Activated CD4-positive, alpha-beta T cell treated with anti-CD3 and anti-CD28 coated beads, Interleukin-10, Interleukin-2, amounts not matched to agents 100 ng/mL and 50 ng/mL, durations not matched to agents 16 hours and 8 hours (primary cell): ENCODE measurements around the gene C1orf141.
"Not testable (repeated sequence)": the region's sequence is repeated elsewhere in the genome, so short reads cannot be mapped to it uniquely, and the experiment has no call there.

Experiments
- DNase-seq: peaks from one replicate; pipeline ENCODE4 v3.0.0-alpha.2; 2020

C1orf141 gene

DNA sequence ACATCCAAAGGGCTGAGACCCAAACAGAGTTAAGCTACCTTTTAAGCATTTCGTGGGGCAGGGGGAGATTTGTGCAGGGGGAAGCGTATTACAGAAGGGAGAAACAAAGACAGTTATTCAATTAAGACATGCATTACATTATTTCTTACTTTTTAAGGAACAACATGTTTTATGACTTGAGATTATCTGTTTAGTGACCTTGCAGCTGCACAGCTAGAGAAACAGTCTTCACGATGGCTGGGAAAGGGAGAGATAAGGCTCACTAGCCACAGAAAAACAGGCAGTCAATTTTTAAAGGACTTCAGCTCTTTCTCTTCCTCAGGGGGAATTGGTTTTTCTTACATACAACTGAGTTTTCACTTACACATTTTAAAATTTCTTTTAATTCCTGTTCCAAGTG, 7.1 kb upstream of the C1orf141 start:
- DNase-seq: not testable (repeated sequence)

DNA sequence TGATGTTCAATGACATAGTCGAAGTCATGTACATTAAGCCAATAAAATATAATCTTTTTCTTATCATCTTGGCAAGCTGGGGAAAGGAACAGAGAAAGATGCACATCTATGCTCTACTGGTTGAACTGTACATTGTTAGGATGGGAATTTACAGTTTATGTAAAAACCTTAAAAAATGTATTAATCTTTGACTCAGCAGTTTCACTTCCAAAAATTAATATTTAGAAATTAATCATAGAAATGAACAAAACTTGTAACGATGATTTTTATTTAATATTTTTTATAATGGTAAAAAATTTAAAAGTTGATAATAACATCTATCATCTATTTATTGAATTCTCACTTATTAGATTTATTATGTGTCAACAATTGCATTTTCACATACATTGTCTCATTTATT, 5.7 kb upstream of the C1orf141 start:
- DNase-seq: no peak

DNA sequence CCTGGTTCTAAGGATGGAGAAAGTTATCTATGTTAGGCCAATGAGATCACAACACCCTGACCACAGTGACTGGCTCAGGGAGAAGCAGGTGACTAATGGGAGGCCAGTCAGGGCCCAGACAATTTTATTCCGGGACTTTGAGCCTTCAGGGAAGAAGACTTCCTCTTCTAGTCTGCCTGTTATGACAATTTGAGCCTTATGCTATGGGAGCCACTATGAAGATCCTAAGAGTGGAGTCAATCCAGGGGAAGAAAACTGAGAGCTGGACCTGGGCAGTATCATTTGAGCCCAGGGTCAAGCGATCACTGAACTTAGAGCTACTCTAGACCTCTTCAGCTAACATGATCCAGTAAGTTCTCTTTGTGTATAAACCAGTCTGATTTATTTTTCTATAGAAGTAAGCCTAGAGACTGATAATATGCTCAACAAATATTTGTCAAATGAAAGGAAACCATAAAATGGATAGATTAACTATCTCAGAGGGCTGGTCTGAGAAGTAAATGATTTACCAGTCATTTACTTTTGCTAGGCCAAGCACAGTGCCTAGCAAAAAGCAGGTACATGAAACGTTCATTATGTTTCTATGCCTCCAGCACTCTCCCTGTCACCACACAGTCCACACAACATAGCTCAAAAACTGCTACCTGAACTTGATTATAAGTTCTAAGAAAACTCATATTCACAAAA, 4.2 kb upstream of the C1orf141 start:
- no peak for DNase-seq

DNA sequence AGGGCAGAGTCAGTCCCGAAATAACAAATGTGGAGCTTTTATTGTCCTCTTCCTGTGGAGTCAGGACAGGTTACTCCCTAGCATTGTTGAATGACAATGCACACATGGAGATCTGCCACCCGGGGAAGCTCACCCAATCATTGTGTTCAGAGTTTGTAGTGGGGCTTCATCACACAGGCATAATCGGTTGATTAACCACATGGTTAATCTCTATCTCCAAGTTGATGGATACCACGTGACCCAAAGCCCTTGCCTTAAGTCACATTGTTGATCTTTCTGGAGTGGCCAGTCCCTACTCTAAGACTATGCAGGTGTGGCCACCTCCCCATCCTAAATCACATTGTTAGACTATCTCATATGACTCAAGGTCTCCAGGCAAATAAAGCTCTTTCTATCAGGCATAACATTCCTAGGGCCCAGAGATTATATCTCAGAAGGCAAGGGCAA, 2.6 kb upstream of the C1orf141 start:
- DNase-seq: no peak

DNA sequence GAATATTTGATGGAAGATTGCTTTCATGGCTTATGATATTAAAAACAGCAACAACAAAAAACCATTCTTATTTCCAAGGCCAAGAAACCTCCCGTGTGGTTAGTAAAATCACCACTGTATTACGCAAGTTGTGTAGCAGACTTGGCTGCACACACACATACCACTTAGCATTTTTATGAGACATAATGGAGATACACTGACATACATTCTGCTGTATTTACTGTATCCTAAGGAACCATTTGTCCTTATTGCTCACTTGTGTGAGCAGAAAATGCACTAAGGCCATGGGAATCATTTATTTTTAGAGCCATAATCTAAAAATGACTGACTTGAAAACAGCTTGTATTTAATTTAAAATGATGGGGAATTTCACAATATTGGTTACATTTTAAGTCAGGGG, 584 bp upstream of the C1orf141 start:
- peak; percentile 53 for DNase-seq

DNA sequence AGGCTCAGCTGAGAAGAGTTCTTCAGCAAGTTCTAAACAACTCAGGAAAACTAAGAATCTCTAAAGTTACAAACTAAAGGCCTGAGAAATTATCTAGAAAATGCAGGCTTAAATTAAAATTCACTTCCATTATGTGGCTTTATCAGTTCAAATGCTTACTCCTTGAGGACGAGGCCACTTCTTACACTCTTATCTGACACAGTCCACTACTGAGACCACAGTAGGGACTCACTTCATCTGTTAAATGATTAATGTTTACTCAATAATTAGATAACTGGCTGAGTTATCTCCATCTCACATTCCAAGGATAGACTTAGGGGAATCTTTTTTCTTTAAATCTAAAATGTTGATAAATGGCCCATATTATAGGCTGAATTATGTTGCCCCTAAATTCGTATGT, 1.6 kb downstream of the C1orf141 start:
- no peak for DNase-seq

DNA sequence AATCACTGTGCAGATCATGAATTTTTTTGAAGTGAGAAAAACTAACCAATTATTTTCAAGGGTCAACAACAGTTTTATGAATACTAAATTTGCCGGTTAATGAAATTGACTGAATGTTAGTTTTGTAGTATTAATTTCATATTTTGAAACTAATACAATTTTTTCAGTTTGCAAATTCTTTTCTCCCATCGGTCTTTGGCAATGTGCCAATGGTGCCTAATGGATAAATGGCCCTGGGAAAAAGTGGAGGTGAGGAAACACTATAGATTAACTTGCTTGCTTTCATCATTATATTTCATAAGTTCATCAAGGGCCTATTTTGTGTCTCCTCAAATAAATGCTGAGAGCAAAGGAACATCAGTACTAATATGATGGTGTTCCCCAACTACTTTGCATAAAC, 4.1 kb downstream of the C1orf141 start:
- no peak for DNase-seq

DNA sequence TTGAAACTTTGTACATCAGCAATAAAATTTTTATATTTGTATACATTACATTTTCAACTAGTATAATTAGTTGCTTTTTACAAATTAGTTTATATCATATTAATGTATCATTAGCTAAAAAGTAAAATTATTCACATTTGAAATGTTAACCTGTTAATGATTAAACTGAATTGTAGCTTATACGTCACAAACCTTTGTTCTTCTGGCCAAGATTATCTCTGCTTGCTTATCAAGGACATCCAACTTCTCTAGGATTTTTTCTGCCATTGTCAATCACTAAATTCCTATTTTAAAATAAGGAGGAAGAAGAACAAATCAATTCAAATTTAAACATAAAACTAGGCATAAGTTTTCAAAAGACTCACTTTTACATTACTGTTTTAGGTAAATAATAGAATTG, 7.8 kb downstream of the C1orf141 start:
- no peak for DNase-seq

DNA sequence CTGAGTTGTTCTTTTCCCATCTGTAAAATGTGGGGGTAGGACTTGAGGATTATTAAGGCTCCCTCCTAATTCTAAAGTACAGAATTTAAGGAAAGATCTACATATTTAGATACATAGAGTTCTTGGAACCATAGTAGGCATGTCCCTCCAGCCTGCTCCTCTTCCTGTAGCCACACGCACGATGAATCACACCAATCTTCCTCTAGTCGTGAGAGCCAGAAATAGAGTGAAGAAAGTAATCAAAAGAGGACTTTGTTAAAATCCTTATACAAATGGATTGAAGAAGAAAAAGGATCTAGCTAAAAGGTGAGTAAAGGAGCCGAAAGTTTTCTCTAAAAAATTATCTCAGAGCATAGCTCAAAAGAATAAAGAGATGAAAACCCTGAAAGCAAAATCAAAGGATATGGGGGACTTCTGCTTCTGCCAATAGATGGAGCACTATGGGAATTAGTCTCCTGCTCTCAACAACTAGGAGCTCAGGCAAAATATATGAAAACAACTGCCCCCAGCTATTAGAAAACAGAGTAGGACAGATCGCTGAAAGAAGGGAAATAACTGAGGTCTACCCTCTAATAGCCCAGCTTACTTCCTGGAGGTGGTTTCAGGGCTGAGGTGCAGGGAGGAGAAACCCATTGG, 8.5 kb downstream of the C1orf141 start:
- no peak for DNase-seq

DNA sequence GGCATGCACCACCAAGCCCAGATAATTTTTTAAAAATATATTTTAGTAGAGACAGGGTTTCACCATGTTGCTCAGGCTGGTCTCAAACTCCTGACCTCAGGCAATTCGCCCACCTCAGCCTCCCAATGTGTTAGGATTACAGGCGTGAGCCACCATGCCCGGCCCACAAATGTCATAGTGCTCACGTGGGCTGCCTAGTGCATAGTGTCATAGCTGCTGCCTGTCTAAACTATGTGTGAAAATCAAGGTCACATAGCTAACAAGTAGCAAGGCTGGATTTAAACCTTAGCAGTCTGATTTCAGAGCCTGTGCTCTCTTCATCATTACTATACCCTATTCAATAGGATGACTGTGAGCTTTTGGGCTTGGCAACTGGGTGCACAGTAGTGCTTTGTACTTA, 10.3 kb downstream of the C1orf141 start:
- no peak for DNase-seq

DNA sequence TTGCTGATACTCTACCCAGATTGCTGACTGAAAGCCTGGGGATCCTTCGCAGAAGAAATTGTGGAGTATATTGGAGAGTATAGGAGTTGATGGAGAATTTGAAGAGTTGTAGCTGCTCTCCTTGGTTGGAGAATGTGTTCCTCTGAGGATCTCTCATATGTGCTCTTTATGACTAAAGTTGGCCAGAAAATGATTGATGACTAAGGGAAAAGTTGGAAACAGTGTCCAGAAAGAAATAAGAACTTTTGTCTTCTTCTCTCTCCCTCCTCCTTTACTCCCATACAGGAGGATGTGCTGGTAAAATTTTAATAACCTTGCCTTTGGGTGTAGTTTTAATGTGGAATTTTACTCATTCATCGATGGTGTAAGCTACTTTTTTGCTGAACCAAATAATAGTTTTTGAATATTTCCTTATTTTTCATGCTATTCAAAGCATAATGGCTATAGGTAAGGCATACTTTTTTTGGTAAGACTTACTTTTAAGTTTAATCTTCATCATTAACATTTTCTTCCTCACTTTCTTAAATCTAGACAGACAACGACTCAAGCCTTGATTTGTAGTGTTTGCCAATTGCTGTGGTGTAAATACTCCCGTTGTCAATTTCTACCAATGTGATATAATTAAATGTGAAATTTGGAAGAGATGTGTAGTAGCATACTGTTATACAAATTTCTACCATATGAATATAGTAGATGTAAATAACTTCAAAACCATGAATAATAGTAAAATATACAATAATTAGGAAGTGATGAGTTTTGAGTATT, 13.7 kb downstream of the C1orf141 start:
- no peak for DNase-seq

DNA sequence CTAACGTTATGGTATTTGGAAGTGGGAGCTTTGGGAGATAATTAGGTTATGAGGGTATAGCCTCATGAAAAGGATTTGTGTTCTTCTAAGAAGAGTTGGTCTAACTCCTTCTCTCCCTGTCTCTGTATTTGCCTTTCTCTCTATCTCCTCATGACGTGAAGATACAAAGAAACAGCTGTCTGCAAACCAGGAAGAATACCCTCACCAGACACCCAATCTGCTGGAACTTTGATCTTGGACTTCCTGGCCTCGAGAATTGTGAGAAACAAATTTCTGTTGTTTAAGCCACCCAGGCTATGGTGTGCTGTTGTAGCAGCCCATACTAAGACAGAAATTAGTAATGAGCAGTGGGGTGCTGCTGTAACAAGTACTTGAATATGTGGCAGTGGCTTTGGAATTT, 16.1 kb downstream of the C1orf141 start:
- DNase-seq: no peak

DNA sequence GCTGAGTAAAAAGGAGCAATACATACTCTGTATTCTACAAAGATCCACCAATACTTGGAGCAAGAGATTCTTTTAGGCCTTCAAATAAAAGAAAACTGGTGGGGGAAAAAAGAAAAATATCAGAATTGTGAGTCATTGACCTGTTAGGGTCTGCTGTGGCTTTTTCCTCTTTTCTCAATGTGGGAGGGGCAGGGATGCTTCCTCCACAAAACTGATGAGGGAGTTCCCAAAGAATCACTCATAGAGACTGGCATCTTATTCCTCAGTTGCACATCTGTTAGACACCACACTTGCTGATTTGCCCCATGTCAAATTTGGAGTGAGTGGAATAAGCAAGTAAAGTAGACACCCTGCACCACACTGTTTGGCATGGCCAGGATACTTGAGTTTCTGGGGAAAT, 16.6 kb downstream of the C1orf141 start:
- no peak for DNase-seq

DNA sequence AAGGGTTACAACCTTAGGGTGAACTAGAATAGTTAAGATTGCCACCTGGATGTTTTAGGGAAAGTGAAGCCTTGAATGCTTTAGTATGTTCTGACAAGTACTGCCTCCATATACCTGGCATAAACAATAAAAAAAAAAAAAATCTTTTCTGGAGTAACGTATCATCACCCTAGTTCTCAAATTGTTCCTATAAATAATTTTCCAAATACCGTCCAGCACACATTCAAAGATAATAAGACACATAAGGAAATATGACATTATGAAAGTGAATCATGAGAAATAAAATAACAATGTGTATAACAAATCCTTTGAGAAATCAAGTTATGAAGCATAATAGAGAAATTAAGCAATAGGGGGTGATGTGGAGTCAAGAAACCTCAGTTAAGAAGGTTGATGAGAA, 20.6 kb downstream of the C1orf141 start:
- no peak for DNase-seq

DNA sequence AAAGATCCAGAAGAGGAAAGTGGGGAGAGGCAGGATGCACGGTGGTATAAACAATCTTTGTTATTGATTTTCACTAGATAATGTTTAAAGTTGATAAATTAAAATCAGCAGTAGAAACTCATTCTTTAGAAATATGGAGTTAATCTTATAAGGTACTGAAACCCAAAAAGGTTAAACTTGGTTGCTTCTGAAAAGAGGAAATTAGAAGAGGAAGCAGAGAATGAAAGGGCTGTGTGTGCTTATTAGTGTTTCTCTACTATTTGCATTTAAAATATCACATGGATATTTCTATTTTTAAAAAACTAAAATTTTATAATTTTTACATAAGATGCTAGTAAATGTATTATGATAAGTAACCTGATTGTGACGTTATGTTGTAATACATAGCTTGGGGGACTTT, 24.4 kb downstream of the C1orf141 start:
- DNase-seq: no peak

DNA sequence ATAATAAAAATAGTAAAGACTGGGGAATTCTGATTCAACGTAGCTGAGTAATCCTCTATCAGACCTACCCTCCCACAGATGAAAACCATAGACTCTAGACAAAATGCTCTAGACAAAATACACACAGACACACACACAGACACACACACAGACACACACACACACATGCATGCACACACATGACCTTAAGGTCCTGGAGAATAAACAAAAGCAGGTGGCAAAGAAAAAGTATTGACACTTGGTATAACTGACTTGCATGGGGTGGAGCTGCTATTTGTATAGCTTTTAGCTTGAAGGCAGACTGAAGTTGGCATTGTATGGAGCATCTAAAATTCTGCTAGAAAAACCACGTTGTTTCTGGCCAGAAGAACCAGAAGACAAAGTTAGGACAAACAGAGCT, 29.3 kb downstream of the C1orf141 start:
- DNase-seq: no peak

DNA sequence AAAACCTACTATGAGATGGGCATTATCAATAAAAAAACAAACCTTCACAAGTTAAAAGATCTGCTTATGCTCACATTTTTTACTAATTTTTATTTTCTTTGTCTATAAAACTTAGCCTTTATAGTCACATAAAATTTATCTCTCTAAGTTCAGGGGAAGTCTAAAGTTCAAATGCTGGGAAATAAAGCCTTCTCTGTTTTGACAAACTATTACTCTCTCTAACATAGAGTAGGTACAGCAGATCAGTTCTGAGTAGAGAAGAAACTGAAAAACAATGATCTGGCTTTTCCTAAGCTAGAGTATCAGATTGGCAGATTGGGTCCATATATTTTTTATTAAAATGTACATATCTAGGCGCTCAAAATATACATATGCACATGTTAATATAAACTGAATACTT, 31.2 kb downstream of the C1orf141 start:
- no peak for DNase-seq

DNA sequence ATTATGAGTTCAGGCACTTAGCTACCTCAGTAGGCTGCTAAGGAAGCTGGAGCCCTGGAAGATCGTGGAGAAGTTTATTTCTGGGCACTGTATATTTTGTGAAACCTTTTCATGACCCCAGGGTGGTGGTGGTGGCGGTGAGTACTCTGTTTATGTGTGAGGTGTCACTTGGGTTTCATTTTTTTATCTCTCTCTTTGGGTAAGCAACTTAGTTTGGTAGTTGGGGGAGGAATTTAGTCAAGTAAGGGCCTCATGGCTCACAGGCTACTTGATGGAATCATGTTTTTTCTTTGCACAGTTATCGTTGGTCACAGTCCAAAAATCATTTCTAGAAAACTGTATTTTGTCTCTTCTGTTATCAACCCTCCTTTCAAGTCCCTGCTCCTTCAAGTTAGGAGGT, 33.9 kb downstream of the C1orf141 start:
- DNase-seq: no peak

DNA sequence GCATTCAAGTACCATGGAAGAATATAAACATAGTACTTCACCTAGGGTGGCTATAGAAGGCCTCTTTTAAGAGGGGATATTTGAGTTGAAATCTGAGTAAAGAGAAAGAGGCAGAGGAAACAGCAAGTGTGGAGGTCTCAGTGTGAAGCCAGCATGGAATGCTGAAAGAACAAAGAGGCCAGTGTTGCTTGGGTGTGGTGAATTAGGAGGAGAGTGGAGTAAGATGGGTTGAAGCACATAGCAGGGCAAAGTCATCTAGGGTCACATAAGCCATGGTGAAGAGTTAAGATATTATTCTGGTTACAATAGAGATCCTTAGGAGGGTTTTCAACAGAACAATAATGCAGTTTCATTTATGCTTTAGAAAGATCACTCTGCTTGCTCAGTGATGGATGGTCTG, 37.5 kb downstream of the C1orf141 start:
- DNase-seq: no peak

DNA sequence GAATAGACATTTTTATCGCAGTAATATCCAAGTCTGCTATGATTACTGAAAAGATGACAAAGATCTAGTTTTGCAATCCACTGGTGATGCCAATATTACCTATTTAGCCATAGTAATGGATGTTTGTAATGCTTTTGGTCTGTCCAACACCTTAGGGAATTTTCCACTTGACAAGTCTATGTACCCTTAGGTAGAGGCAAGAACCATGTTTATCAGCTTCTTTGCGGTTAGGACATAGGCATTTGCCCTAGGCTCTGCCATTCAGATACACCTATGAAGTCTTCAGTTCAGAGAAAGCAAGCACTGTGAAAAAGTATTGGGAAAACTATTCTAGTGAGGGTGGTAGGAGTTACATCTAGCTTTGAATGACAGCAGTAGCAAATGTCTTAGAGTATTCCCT, 40.6 kb downstream of the C1orf141 start:
- DNase-seq: no peak

DNA sequence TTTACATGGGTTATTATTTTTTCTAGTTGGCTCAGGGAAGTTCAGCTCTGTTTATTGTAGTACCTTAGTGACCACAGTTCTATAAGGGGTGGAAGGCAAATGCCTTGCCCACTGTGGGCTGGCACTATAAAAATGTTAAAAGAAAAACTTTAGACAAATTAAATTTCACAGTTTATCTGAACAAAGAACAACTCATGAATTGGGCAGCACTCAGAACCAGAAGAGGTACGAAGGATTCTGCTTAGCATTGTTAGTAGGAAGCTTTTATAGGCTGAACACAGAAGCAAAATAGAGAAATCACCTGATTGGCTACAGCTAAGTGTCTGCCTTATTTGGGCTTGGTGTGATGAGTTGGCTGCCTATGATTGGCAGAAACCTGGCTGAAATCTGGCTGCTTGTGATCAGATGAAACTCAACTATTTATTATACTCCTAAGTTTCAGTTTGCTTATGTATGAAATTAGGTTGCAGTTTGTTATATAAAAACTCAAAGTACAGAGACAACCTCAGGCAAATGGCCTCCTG, 45.0 kb downstream of the C1orf141 start:
- no peak for DNase-seq

DNA sequence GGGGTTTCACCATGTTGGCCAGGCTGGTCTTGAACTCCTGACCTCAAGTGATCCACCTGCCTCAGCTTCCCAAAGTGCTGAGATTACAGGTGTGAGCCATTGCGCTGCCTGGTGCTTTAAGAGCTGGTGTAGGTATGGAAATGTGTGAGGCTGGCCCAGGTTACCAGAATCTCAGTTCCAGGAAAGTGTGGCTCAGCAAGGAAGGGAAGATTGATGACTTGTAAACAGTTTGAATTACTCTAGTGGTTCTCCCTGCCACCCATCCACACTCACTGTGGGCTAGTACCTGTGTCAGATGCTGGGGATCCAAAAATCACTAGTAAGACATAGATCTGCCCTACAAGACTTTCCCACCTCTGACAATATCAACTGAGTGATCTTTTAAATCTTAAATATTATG, 46.3 kb downstream of the C1orf141 start:
- no peak for DNase-seq

DNA sequence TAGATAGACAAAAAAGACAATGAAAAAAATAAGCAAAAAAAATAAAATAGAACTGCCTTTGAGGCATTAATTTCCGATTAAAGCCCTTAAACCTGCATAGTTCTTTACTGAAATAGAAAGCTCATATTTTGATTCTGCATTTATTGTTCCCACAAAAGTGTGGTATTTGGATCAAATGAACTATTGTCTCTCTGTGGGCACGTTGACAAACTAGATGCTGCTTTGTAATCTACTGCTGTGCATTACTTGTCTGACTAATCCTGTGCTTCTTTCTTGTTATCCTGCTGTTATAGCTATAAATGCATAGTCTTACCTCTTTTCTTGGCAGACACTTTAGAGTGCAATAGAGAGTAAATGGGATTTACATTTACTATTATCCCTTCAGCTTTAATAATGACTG, 49.4 kb downstream of the C1orf141 start:
- DNase-seq: no peak

DNA sequence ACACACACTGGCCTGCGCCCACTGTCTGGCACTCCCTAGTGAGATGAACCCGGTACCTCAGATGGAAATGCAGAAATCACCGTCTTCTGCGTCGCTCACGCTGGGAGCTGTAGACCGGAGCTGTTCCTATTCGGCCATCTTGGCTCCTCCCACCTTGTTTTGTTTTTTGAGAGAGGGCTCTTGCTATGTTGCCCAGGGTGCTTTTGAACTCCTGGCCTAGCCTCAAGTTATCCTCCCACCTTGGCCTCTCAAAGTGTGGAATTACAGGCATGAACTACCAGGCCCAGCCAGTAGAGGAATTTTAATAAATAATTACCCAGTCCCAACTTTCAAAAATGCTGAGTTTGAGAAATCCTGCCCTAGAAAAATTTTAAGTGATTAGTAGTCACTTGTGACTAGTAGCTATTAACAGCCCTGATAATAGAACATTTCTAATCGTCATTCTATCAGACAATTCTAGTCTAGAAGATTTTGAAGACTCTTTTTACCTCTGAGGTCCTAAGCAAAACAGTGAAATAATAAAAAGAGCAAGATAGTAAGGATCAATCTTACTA, 49.9 kb downstream of the C1orf141 start:
- no peak for DNase-seq
